ENCODE measurements around the gene MLC1.
A peak's percentile ranks its signal among the peaks of the same experiment; 100 is the strongest.

MLC1 gene

DNA sequence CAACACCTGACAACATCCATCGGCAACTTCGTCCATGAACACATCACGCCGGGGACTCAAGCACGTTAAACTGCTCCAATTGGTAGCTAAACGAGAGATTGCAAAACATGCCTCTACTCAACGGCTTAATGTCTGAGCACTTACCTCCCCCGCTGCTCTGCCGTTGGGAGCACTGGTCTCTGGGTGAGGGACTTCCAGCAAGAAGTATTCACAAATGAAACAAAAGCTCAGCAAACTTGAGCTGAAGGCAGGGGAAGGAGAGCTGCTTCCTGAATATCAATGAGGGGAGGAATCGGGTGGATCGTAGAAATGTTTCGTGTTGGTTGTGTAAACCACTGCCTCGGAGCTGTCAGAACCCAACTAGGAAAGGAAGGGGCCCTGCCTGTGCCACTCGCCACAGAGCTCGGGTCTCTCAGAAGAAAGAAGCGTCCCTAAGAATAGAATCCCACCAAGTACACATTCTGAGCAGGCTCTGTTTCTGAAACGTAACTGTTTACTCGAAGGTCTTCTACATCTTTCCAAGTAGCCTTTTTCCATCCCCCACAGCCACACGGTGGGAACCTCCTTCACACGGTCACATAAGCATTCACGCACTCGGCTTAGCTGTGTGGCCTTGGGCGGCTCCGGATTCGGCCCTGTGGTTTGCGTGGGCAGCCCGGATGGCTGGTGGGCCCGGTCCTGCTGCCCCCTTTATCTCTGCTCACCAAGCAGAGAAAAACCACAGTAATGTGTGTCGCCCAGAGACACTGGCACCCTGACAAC, at the start of gene MLC1:
MLC1 (minus strand) TSS at position 216 of the 762 bp plus-strand sequence. CDS start 524 bp downstream, outside the sequence.
- peak; percentile 8 for DNase-seq

DNA sequence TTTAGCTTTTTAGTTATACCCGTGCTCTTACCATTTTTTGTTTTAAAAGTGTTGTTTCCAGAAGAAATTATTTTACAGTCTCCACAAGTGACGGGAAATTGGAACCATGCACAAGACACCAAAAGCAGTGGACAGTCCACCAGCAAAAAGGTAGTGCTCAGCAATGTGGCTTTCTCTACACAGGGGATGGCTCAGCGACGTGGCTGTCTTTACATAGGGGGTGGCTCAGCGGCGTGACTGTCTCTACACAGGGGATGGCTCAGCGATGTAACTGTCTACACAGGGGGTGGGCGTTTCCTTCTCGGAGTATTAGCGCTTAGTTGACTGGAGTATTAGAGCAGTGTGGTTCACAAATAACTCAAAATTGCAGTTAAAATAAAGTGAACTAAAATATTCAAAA, 49.3 kb upstream of the MLC1 start:
- DNase-seq: no peak

GRCh38 chr22:50131894-50132293, 46.7 kb upstream of the MLC1 start:
- no peak for DNase-seq

- DNase-seq: no peak
Observed at GRCh38 chr22:50129121-50129736, 44.0 kb upstream of the MLC1 start.

DNA sequence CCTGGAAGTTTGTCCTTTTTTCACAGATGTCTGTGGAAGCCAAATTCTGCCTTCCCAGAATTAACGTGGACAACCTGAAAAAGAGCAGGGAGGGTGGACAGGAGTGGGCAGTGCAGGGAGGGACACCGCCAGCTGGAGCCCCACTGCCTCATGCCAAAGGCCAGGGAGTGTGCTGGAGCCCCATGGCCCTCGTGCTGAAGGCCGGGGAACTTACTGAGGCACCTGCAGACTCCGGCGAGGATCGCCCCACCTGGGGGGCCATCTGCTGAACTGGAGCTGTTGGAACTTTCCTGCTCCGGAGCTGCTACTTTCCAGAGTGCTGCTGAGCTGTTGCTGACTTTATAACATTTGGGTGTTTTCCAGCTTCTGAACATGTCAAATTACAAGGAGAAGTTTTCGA, 39.8 kb upstream of the MLC1 start:
- DNase-seq: no peak

GRCh38 chr22:50123119-50123518, 37.9 kb upstream of the MLC1 start:
- no peak for DNase-seq

- DNase-seq: no peak
Observed at GRCh38 chr22:50121202-50121740, 36.0 kb upstream of the MLC1 start.

DNA sequence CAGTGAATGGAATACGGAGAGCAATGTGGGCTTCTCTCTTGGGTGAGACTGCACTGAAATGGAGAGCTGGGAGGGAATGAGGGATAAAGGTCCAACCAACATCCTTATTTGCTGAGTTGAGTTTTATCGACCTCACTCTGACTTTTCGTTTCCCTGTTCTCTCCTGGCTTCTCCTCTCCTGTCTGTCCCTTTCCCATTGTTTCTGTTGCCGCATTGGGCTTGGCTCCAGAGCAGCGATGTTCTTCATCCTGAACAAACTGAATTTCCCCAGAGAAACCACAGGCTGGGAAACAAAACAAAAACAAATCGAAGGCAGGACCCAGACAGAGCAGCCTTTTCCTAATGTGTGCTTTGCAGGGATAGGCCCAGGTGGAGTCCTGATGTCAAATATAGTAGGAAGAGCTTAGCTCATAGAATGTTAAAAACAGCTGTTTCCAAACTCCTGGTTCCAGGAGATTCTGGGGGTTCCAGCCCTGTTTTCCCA, 34.6 kb upstream of the MLC1 start:
- DNase-seq: no peak

- no peak for DNase-seq
Observed at GRCh38 chr22:50119169-50119767, 34.0 kb upstream of the MLC1 start.

GRCh38 chr22:50118557-50119168, 33.4 kb upstream of the MLC1 start:
- DNase-seq: peak; percentile 80

GRCh38 chr22:50118129-50118528, 32.9 kb upstream of the MLC1 start:
- DNase-seq: no peak

DNA sequence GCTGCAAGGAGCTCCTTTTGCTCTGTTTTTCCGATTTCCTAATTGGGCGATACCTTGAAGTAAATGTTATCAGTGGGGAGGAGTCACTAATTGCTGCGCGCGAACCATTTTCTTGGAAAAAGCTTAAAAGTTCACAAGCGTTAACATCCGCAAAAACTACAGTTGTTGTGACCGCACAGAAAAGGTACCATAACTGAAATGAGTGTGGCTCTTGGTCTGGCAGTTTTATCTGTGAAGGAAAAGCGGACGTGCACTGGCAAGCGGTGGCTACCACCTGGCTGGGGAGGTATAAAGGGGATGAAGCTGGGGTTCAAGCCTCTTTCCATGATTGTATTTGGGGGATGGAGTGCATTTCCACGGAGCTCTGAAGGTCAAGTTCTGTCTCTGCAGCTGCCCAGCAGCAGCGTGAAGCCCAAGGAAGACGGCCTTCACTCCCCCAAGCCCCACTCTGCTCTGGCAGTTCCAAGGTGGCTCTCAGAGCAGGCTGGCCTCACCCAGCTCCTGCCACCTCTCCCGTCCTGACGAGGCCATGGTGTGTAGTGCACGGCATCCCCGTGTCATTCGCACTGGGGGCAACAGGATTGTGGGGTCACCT, 32.0 kb upstream of the MLC1 start:
- no peak for DNase-seq

DNA sequence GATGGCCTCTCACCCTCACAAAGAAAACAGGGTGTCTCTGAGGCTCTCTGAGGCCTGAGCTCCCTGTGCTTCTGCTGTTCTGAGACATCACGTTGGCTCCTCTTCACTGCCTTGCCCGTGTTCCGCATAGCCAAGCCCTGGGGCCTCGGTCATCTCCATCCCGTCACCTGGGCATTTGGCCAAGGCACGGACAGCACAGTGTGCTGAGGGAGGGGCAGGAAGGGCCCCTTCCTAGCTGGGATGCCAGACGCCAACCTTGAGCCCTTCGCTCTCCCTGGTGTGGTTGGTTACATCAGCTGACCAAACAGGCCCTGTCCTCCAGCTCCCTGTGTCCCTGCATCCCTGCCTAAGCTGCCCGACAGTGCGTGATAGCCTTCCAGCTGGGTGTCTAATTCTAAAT, 30.5 kb upstream of the MLC1 start:
- peak; percentile 87 for DNase-seq

- DNase-seq: peak; percentile 75
Observed at GRCh38 chr22:50114221-50115021, 29.2 kb upstream of the MLC1 start.

DNA sequence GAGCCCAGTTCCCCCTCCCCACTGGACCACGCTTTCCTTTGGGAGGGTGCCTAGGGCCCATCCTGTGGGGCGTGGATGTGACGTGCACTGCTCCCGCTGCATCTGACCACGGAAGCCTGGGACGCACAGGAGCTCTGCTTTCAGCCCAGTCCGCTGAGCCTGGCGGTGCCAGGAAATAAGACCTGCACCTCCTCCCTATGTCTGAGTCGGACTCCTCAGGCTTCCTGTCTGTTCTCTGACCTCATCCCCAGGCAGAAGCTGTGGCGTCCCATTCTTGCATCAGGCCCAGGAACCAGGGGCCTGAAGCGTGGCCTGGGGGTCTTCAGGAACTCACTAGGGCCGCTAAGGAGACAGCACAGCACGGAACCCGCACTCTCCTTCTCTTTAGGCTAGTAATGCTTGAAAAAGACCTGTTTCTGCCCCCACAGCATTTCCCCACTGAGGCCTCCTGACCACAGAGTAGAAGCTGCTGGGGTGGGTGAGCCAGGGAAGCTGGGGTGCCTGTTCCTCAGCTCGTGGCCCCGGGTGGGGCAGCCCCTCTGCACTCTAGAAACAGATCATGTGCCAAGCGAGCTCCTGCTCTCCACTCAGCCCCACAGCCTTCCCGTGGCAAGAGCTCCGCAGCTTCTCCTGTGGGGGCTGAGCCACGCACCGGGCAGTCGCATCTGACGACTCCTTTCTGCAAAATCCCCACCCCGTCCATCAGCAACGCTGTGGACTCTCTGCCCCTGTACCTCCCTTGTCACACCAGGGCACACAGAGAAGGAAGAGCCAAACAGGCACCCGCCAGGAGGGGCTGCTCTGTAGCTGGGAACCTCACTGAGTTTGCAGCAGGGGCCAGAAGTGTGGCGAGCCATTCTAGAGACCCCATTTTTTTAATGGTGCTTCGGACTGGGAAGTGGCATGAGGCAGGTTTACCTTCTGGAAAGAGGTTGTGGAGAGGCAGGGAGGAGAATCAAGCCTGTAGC, 27.2 kb upstream of the MLC1 start:
- peak; percentile 53 for DNase-seq

DNA sequence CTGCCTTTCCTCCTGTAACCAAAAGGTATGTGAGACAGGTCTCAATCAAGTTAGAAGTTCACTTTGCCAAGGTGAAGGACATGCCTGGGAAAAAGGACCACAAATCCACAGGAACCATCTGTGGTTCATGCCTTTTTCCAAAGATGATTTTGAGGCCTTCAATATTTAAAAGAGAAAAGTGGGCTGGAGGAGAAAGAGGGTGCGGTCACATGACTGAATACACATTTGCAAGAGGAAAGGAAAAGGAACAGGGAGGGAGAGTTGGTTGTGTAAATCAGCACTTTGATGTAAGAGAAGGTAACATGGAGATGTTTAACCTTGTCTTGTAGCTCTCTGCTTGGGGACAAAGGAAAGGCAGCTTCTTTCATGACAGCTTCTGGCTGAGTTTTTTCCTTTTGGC, 25.8 kb upstream of the MLC1 start:
- no peak for DNase-seq

DNA sequence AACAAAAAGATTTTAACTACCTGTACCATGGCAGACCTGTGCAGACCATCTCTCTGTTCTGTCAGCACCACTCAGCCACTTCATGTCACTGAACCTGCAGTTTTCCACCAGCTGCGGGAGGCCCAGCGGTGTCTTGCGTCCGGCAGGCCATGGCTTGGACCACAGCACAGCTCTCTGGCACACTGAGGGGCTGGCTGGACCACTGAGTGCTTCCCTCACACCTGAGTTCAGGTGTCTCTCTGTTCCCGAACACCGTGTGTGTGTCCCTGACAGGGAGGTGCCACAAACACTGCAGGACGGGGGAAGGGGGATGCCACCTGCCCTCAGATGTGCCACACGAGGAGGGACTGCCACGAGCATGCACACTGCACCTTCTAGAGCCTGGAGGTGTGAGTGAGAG, 22.3 kb upstream of the MLC1 start:
- no peak for DNase-seq

- peak; percentile 35 for DNase-seq
Observed at GRCh38 chr22:50105208-50106100, 20.2 kb upstream of the MLC1 start.

GRCh38 chr22:50104141-50104544, 18.9 kb upstream of the MLC1 start:
- DNase-seq: no peak

DNA sequence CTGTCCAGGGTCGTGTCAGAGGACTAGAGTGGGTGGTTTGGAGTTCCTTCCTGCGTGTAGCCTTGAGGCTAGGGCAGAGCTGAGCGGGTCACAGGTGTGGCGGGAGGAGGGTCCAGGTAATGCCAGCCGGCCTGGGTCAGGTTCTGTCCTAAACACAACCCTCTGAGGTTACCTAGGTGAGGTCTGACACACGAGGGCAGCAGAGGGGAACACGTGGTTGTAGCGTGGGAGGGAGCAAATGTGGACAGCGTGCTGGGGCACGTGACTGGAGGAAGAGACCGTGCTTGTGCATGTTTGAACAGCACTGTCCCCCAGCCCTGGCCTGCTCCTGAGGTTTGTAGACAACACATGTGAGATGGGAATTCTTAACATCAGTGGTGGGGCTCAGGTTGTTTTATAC, 17.7 kb upstream of the MLC1 start:
- DNase-seq: no peak
